GM19035 (cell line): ENCODE results near the gene CEACAM8.
"Not testable (repeated sequence)": the region's sequence is repeated elsewhere in the genome, so short reads cannot be mapped to it uniquely, and the experiment has no call there.

Experiments used
- ATAC-seq: cut with Tn5 transposase; IDR thresholded peaks from one replicate; pipeline ENCODE4 v1.9.1; 2021; ENCODE audit not compliant: unreplicated experiment

The CEACAM8 gene

DNA sequence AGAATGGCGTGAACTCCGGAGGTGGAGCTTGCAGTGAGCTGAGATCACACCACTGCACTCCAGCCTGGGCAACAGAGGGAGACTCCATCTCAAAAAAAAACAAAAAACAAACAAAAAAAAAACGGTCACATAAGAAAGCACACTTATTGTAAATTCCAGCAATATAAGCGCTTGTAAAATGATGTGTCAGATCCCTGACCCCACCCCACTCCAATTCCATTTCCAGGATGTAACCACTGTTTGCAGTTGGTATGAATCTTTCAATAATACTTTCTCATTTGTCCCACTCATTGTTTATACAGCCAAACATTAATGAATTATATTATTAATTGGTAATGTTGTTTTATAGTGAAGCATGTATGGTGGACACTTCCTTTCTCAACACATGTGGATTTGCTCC, 50.6 kb downstream of the CEACAM8 start:
- ATAC-seq = no peak

DNA sequence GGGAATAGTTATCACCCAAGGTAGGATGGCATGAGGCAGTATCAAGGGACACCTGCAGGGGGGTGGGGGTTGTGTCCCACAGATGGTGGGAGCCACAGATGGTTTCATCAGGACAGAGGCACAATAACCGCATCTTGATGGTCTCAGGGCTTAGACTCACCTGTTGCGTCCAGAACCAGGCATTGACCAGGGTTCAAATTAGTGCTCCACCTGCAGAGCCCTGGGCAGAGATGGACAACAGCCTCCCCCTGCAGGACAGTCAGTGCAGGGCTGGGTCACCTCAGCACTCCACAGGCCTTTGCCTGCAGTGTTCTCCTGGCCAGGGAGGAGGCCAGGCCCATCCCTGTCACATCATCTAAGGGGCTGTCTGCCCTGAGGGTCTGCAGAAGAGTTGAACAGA, 51.9 kb downstream of the CEACAM8 start:
- ATAC-seq = no peak

DNA sequence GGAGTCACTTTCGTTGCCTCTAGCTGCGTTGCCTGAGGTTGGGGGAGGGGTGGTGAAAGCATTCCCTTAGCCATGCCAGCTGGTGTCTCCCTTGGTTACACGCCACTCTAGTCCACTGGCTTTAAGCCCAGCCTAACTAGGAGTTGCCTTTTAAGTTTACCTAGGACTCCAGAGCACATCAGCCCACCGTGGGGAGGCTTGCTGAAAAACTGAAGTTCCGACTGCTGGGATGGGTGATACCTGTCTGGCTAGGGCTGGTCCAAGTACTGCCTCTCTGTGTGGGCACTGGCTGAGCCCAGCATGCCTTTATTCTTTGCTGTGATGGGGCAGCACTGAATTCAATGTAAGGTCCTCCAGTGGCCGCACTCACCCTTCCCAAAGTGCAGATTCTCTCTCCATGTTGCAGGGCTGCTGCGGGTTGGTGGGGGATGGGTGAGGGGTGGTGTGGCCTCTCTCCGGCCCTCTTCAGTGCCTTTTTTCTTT, 54.6 kb downstream of the CEACAM8 start:
- no peak for ATAC-seq

DNA sequence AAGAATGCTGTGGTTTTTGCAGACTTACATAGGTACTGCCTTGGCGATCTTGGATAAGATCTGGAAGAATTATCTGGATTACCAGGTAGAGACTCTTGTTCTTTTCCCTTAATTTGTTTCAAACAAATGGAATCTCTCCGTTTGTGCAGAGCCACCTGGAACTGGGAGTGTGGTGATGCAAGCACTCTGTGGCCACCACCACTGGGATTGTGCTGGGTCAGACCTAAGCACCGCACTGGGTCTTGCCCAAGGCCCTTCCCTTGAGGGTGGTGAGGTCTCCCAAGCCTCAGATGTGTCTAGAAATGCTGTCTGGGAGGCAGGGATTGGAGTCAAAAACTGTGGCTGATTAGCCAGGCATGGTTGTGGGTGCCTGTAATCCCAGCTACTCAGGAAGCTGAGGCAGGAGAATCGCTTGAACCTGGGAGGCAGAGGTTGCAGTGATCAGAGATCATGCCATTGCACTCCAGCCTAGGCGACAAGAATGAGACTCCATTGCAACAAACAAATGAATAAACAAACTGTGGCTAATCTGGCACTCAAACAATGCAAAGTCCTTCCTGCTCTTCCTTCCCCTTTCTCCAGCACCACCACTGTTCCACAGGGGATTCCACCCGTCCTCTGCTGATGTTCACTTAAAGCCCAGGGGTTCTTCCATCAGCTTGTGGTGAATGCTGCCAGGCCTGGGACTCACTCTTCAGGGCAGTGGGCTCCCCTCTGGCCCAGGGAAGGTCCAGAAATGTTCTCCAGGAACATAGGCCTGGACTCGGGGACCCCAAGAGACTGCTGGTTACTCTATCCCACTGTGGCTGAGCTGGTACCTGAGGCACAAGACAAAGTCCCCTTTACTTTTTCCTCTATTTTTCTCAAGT, 55.6 kb downstream of the CEACAM8 start:
- ATAC-seq = no peak

DNA sequence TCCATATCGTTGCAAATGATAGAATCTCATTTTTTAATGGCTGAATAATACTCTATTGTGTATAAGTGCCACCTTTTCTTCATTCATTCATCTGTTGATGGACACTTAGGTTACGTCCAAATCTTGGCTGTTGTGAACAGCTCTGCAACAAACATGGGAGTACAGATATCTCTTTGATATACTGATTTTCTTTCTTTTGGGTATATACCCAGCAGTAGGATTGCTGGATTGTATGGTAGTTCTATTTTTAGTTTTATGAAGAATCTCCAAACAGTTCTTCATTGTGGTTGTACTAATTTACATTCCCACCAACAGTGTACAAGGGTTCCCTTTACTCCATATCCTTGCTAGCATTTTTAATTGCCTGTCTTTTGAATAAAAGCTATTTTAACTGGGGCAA, 59.4 kb downstream of the CEACAM8 start:
- ATAC-seq = not testable (repeated sequence)

DNA sequence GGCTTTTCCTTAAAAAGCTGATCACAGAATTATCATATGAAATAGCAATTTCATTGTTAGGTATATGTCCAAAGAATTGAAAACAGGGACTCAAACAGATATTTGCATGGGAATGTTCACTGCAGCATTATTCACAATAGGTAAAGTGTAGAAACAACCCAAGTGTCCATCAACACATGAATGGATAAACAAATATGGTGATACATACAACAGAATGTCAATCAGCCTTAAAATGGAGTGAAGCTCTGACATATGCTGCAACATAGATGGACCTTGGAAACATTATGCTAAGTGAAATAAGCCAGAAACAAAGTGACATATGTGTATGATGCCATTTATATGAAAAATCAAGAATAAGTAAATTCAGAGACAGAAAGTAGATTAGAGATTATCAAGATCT, 60.3 kb downstream of the CEACAM8 start:
- ATAC-seq = no peak

DNA sequence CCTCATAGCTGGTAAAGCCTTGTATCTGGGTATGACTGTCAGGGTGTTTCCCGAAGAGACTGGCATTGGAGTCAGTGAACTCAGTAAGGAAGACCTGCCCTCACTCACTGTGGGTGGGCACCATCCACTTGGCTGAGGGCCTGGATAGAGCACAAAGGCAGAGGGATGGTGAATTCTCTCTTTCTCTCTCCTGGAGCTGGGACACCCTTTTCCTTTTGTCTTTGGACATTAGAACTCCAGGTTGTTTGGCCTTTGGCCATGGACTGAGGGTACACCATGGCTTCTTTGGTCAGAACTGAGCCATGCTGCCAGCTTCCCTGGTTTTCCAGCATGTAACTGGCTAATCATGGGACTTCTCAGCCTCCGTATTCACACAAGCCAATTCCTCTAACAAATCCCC, 61.8 kb downstream of the CEACAM8 start:
- no peak for ATAC-seq

DNA sequence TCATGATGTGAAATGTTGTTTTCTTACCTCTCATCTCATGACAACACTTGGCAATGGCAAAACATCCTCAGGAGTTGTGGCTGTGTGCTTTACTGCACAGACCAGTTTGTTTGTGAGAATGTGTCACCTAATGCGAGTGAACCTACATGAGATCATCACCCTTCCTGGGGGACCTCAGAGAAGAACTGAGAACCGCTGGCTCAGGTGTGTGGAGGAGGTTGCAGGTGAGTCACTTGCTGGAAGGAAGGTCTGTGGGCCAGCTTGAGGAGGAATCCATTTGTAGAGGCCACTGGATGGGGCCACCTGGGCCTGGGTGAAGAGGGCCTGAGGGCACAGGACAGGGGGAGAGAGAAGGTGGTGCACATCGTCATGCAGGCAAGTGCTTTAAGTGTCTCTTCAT, 63.4 kb downstream of the CEACAM8 start:
- ATAC-seq = no peak
